Sigmoid colon (tissue), 7 donors: ENCODE data around the gene TNXB. TPM values are rescaled to one million over a fixed set of nuclear protein-coding genes. Genes with fewer than 3 reads are reported as not detected.

Experiments used
- DNase-seq: peaks from one replicate; pipeline ENCODE4 v3.0.0-alpha.2; 2019
- H3K27ac ChIP-seq, 4 donors: fragments of 200-600 bp; sonication (generic); one replicate each; pipeline ENCODE4 v1.5.1; 2016 to 2019; ENCODE audit warnings: mild to moderate bottlenecking in 1 of 4
- H3K27me3 ChIP-seq, 3 donors: fragments of 200-600 bp; sonication (generic); one replicate each; pipeline ENCODE4 v1.5.1; 2019; ENCODE audit warnings: mild to moderate bottlenecking in 1 of 3
- H3K36me3 ChIP-seq, 4 donors: fragments of 200-600 bp; sonication (generic); one replicate each; pipeline ENCODE4 v1.5.1; 2016 to 2019
- H3K4me1 ChIP-seq, 4 donors: fragments of 200-600 bp; sonication (generic); one replicate each; pipeline ENCODE4 v1.5.1; 2017 to 2019
- H3K4me3 ChIP-seq, 4 donors: fragments of 200-600 bp; sonication (generic); one replicate each; pipeline ENCODE4 v1.5.1; 2017 to 2019; ENCODE audit warnings: mild to moderate bottlenecking in 2 of 4, moderate library complexity in 1 of 4
- H3K9me3 ChIP-seq, 4 donors: fragments of 200-600 bp in 3 of 4; sonication (generic) in 3 of 4; one replicate each; pipeline versions ENCODE4 v1.5.1 to v1.6.1; 2013 to 2019
- EP300 ChIP-seq, 4 donors: sonication (generic); formaldehyde crosslinking; IDR thresholded peaks; one replicate each; pipeline ENCODE4 v1.6.1; 2017; ENCODE audit warnings: antibody characterized with exemption in 4 of 4
- POLR2A ChIP-seq, 2 donors: fragments of 450-650 bp; IDR thresholded peaks; one replicate each; pipeline ENCODE4 v1.6.1; 2016; ENCODE audit warnings: antibody characterized with exemption in 2 of 2, mild to moderate bottlenecking in 2 of 2, moderate library complexity in 2 of 2
- POLR2AphosphoS5 ChIP-seq, 4 donors: sonication (generic); formaldehyde crosslinking; IDR thresholded peaks; one replicate each; pipeline ENCODE4 v1.6.1; 2017; ENCODE audit warnings: antibody characterized with exemption in 4 of 4
- WGBS, 2 donors: extraction: QIAGEN DNeasy Blood & Tissue Kit; methylation state at CpG; one replicate each; pipeline ENCODE4 v1.1.7; 2013; 5-methylcytosine and 5-hydroxymethylcytosine counted together
- intact Hi-C: fragments of 100-400 bp; cut with DNase I; formaldehyde crosslinking; loops from one replicate; pipeline ENCODE4 v1.15.1; 2023
- polyA plus RNA-seq, 3 donors: library from polyadenylated mRNA; stranded (reverse); fragments of 200-250 nt; gene quantifications; one replicate each; pipeline ENCODE4 v1.2.3, GENCODE V29; 2013
- total RNA-seq, 4 donors: library from RNA; depleted of rRNA; stranded (reverse); fragments of >200 nt; gene quantifications; one replicate each; pipeline ENCODE4 v1.1.0, GENCODE V29; 2016
- TF ChIP-seq, protein P1 (sequence below), 4 experiments: fragments of 450-650 bp in 3 of 4; fragments of 200-600 bp in 1 of 4; IDR thresholded peaks; one replicate each; pipeline ENCODE4 v1.5.1; 2016 to 2019; ENCODE audit warnings: antibody characterized with exemption in 4 of 4, mild to moderate bottlenecking in 3 of 4, moderate library complexity in 2 of 4
- donor health status: healthy with polysubstance abuse.
- donor health status: Bipolar disorder and iron deficiency.
- donor health status: healthy.

The TNXB gene
- total RNA-seq = 100 to 1,000 TPM in 3 of 4 donors, 10 to 100 TPM in 1; 66.0 to 224 (median 116) TPM
- 10 to 100 TPM in 1 of 3 donors, 1 to 10 TPM in 2; 1.4 to 16.4 (median 7.2) TPM for polyA plus RNA-seq

DNA sequence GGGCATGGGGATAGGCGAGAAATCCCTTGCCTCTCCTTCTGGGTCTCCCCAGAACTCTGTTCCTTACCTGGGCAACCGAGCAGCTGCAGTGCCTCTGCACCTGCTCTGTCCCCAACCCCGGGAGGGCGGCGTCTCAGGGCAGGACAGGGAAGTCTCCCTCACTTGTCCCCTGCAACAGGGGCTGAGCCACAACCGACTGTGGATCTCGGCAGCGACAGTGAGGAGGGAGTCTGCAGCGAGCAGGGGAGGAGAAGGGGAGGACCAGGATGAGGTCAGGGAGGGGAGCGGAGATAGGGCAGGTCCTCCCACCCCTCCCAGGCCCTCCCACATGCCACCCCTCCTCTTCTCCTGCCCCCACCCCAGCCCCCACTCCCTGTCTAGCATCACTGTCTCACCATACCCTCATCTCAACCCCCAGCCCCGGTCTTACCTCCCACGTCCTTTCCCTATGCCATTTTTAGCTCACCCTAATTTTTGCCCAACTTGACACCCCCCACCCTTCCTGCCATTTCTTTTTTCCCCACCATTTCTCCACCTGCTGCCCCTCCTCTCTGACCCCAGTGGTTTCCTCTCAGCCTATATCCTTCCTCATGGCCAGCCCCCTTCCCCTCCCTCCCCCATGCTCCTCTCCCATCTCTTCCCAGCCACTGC is at the start of gene TNXB:
TSS of gene TNXB (minus strand) at position 225 of the 651 bp plus-strand sequence. CDS start 11,140 bp downstream, outside the sequence.
- 9 to 10% methylated on average over 12 of the region's 12 CpGs for WGBS, 2 donors
- no peak for DNase-seq
- Histone ChIP-seq H3K9me3 (no peaks in the 10 kb centered on the region), H3K4me3 (peak within 1 kb of the TSS; percentile 20 to 48 (median 40)), H3K27me3 (no peaks in the 10 kb centered on the region), H3K36me3 (no peaks in the 10 kb centered on the region), H3K27ac (peak within 1 kb of the TSS; percentile 70 to 80 (median 76)), H3K4me1 (peaks cover 0 to 75% (median 62%) of the 10 kb centered on the region in 4 donors)
- TF ChIP-seq POLR2A (IDR thresholded peaks at IDR 0.05) (peak in 1 of 2 donors; percentile 27), EP300 (IDR thresholded peaks at IDR 0.05) (no peak), POLR2AphosphoS5 (IDR thresholded peaks at IDR 0.05) (peak; percentile 54 to 81 (median 75))
- TF ChIP-seq, protein P1, sequence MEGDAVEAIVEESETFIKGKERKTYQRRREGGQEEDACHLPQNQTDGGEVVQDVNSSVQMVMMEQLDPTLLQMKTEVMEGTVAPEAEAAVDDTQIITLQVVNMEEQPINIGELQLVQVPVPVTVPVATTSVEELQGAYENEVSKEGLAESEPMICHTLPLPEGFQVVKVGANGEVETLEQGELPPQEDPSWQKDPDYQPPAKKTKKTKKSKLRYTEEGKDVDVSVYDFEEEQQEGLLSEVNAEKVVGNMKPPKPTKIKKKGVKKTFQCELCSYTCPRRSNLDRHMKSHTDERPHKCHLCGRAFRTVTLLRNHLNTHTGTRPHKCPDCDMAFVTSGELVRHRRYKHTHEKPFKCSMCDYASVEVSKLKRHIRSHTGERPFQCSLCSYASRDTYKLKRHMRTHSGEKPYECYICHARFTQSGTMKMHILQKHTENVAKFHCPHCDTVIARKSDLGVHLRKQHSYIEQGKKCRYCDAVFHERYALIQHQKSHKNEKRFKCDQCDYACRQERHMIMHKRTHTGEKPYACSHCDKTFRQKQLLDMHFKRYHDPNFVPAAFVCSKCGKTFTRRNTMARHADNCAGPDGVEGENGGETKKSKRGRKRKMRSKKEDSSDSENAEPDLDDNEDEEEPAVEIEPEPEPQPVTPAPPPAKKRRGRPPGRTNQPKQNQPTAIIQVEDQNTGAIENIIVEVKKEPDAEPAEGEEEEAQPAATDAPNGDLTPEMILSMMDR (IDR thresholded peaks at IDR 0.05) = no peak
- intact Hi-C loops = no loop called here

DNA sequence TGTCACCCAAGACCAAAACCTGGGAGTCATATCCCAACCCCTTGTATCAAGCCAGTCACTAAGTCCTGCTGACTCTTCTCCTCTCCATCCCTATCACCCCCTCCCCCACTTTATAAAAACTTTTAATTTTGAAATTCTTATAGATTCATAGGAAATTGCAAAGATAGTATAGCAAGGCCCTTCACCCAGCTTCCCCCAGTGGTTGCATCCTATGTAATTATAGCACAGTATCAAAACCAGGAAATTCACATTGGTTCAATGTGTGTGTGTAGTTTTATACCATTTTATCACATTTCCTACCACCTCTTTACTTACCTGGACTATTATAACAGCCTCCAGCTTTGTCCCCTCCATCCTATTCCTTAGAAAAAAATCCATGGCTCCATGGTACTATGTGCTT is 48.9 kb upstream of the TNXB start:
- no peak for DNase-seq
- no peak overlapping the region for H3K27ac ChIP-seq
- no peak overlapping the region for H3K4me3 ChIP-seq
- H3K9me3 ChIP-seq = no peaks in the 10 kb centered on the region
- intact Hi-C loops = loop anchor here (10.0 kb wide), 1 partner anchor 113 kb away; no protein-coding TSS in a partner anchor
- H3K27me3 ChIP-seq = no peaks in the 10 kb centered on the region
- TF ChIP-seq, protein P1 (IDR thresholded peaks at IDR 0.05) = no peak
- TF ChIP-seq EP300 (IDR thresholded peaks at IDR 0.05) (no peak), POLR2AphosphoS5 (IDR thresholded peaks at IDR 0.05) (no peak), POLR2A (IDR thresholded peaks at IDR 0.05) (no peak)
- peaks cover 14 to 57% (median 20%) of the 10 kb centered on the region in 4 donors for H3K36me3 ChIP-seq
- peaks cover 0 to 25% (median 19%) of the 10 kb centered on the region in 4 donors for H3K4me1 ChIP-seq

- Histone ChIP-seq H3K4me1 (peaks cover 0 to 36% (median 30%) of the 10 kb centered on the region in 4 donors), H3K36me3 (peaks cover 14 to 45% (median 20%) of the 10 kb centered on the region in 4 donors), H3K27me3 (no peaks in the 10 kb centered on the region), H3K9me3 (no peaks in the 10 kb centered on the region), H3K27ac (no peak overlapping the region), H3K4me3 (no peak overlapping the region)
- 90 to 94% methylated on average over 9 of the region's 9 CpGs for WGBS, 2 donors
- intact Hi-C loops = loop anchor here (10.0 kb wide), 1 partner anchor 112 kb away; no protein-coding TSS in a partner anchor
- TF ChIP-seq EP300 (IDR thresholded peaks at IDR 0.05) = no peak
- DNase-seq = no peak
Measured at GRCh38 chr6:32156891-32157290, 47.8 kb upstream of the TNXB start.

DNA sequence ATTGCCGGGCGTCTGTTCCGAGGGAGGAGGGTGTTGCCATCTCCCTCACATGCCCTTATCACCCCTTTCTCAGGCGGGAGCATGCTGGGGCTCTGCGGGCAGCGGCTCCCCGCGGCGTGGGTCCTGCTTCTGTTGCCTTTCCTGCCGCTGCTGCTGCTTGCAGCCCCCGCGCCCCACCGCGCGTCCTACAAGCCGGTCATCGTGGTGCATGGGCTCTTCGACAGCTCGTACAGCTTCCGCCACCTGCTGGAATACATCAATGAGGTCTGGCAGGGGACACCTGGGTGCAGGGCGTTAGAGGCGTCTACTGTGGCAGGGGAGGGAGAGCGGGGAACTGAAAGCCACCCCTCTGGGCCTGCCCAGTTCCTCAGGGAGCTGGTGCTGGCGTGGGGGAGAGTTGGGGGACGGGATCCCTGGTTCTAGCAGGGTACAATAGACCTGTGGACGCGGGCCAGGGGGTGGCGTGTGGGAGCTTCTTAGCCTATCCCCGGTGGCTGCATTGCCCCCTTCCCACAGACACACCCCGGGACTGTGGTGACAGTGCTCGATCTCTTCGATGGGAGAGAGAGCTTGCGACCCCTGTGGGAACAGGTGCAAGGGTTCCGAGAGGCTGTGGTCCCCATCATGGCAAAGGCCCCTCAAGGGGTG is 45.5 kb upstream of the TNXB start:
- intact Hi-C loops = loop anchor here (1.0 to 10.0 kb wide), 4 partner anchors 22 to 110 kb away; partner anchors contain the start of gene AGPAT1
- peak; percentile 89 for DNase-seq
- H3K27me3 ChIP-seq = no peaks in the 10 kb centered on the region
- H3K27ac ChIP-seq = peak overlapping the region; percentile 88 to 93 (median 92)
- TF ChIP-seq, protein P1 (IDR thresholded peaks at IDR 0.05) = peak; percentile 55 to 77 (median 60)
- TF ChIP-seq POLR2A (IDR thresholded peaks at IDR 0.05) = no peak
- peak in 3 of 4 donors; percentile 4 to 26 (median 15) for TF ChIP-seq POLR2AphosphoS5 (IDR thresholded peaks at IDR 0.05)
- WGBS, 2 donors = 3 to 4% methylated on average over 34 of the region's 34 CpGs
- H3K4me1 ChIP-seq = peaks cover 0 to 57% (median 49%) of the 10 kb centered on the region in 4 donors
- peak overlapping the region; percentile 61 to 80 (median 78) for H3K4me3 ChIP-seq
- H3K9me3 ChIP-seq = no peaks in the 10 kb centered on the region
- peaks cover 14 to 39% (median 20%) of the 10 kb centered on the region in 4 donors for H3K36me3 ChIP-seq
